Activated CD8-positive, alpha-beta memory T cell treated with anti-CD3 and anti-CD28 coated beads for 1 hour (primary cell): ENCODE data around the gene SMIM44.

Experiments
- DNase-seq, 2 donors: peaks; one replicate each; pipeline ENCODE4 v3.0.0-alpha.2; 2020; ENCODE audit warnings: low read depth in 1 of 2; ENCODE audit errors: extremely low read depth in 1 of 2

The SMIM44 gene

DNA sequence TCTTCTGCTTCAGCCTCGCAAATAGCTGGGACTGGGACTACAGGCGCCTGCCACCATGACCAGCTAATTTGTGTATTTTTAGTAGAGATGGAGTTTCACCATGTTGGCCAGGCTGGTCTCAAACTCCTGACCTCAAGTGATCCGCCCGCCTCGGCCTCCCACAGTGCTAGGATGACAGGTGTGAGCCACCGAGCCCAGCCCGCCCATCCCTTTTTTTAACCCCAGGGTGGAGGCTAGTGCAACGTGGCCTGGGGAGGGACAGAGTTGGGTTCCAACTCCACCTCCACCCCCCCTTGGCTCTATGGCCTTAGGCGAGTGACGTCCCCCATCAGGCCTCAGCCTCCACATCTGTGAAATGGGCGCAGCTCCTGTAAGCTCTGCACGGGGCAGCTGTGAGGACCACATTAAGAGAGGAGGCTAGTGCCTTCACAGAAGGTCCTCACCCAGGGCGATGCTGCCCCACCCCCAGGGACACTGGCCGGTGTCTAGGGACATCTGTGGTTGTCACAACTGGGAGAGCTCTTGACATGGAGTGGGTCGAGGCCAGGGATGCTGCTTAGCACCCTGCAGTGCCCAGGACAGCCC lies 40.7 kb downstream of the SMIM44 start:
- no peak for DNase-seq

GRCh38 chr19:3441986-3442329 lies 41.3 kb downstream of the SMIM44 start:
- no peak for DNase-seq

DNA sequence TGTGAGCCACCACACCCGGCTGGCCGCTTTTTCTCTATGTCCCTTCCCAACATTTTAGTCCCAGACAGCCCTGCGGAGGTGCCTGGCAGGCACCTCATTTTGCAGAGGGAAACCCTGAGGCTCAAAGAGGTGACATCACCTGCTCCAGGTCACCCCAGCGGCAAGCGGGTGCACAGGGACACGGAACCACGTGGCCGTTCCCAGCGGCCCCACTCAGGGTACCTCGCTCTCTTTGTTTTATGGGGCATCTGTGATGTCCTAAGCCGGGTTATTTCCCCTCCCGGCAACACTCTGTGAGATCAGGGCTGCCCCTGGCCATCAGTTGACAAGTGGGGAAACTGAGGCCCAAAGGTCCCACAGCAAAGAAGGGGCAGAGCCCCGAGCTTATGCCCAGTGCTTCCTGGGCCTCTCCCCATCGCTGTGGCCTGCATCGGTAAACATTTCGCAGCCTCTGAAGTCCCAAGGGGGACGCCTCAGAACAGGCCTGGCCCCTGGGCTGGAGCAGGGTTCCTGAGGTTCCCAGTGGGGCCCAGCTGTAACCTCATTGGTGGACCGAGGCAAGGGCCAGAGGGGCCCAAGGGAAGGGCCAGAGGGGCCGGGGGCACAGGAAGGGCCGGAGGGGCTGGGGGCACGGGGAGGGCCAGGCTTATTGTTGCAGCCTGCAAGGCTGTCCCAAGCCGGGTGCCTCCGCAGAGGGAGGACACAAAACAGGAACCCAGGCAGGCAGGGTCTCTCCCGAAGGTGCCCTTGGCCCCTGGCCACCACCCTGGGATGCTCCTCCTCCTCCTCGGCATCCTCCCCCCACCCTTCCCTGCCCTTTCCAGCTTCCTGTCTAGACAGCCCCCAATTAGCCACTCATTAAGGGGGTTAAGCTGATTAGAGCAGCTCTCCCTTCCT lies 41.9 kb downstream of the SMIM44 start:
- DNase-seq: no peak

DNA sequence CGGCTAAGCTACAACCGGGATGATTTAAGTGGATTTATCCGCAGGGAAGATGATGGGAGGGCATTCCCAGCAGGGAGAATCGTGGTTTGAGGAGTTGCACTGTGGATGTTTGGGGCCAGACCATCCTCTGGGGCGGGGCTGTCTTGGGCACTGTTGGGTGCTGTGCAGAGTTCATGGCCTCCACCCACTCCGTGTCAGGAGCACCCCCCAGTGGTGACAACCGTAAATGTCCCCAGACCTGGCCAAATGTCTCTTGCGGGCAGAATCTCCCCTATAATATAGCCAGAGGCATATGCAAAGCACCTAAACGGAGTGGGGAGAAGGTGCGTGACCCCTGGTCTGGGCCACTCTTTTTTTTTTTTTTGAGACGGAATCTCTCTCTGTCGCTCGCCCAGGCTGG lies 43.2 kb downstream of the SMIM44 start:
- peak; percentile 12 to 33 for DNase-seq

DNA sequence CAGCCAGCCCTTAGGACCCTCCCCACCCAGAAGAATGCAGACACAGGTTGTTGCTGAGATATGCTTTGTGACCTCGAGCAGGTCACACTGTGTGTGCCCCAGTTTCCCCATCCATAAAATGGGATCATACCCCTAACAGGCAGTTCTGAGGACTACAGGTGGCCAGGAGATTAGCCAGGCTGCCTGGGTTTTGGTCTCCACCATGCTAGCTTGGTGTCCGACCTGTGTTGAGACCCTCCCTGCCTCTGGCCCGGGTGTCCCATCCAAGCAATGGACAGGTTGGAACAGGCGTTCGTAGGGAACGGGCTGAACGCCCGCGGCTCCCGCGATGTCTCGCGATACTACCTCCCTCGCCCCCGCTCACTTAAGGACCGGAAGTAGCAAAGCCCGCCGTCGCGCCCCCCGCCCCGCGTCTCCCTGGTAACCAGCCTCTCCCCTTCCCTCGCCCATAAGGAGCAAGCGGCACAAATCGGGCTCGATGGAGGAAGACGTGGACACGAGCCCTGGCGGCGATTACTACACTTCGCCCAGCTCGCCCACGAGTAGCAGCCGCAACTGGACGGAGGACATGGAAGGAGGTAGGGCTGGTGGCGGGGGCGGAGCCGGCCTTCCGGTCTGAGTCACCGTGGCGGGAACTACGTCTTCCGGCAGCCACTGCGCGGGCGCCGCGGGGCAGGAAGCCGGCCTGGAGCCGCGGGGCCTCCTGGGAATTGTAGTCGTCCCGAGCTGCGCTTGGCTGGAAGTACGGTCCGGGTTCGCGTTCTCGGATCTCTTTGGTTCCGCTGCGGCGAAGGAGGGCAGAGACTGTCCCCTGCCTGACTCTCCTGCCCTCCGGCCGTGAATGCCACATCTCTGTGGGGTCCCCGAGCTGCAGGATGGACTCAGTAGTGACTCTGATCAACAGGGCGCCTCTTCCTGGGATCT lies 48.3 kb downstream of the SMIM44 start:
- DNase-seq: peak; percentile 83 to 93

- no peak for DNase-seq
Measured at GRCh38 chr19:3433805-3434540, 49.3 kb downstream of the SMIM44 start.

DNA sequence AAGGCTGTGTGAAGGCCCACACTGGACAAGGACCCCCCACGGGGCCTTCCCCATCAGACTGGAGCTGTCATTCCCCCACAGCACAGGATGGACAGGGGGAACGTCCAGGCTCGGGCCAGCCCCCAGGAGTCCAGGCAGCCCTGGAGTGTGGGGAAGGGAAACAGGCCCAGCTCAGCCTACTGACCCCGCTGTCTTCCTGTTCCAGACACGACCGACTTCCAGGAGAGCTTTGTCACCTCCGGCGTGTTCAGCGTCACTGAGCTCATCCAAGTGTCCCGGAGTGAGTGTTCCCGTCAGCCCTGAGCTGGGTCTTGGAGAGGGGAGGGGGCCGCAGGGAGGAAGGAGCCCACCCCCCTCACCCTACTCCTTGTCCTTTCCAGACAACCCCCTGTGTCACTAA lies 49.9 kb downstream of the SMIM44 start:
- DNase-seq: no peak
